CD4-positive, alpha-beta T cell treated with Interleukin-1 beta for 1 hour (primary cell): Measurements from ENCODE around the gene SPTB.
A peak's percentile ranks its signal among the peaks of the same experiment; 100 is the strongest.

Source experiments
- DNase-seq, 2 donors: peaks; one replicate each; pipeline ENCODE4 v3.0.0-alpha.2; 2020 to 2022

SPTB gene

GRCh38 chr14:64704143-64704742, 175.5 kb downstream of the SPTB start, which contains the start of gene PLEKHG3:
Gene PLEKHG3 (plus strand): TSS chr14:64704424. CDS start chr14:64727632, 23,208 bp downstream.
- DNase-seq: peak in 1 of 2 donors; percentile 37

GRCh38 chr14:64703395-64704142, 176.1 kb downstream of the SPTB start:
- DNase-seq: no peak

DNA sequence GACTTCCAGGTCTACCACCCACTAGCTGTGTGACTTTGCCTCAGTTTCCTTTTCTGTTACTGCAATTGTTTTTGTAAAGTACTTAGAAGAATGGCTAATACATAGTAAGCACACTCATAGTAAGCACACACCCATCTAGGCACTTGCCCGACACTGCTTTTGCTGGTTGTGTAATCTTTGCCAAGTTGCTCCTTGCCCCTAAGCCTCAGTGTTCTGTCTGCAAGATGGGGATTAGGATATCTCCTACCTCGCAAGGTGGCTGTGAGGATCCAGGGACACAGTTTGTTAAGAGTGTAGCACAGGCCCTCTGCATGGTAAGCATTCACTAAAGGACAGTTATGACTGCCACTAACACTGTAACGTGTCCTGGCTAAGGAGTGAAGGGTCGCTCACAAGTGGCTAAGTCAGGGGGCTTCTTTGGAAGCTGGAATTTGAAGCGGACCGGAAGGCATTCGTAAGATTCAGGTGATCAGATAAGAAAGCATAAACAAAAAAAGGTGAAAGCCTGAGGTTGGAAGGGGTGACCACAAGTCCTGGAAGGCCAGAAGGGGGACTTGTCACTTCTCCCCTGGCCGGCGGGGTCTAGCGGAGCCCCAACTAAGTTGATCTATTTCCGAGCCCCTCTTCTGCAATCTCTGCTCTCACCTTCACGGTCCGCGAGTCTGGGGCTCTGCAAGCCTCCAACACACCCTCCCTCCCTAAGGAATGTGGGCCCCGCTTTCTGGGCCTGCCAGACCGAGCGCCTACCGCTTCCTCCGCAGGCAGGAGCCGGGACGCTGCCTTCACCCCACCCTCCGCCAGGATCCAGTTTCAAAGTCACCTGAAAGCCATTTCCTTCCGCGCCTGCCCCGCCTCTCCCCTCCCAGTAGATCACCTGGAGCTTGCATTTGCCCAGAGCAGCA, 177.0 kb downstream of the SPTB start:
- peak in 1 of 2 donors; percentile 43 for DNase-seq

- DNase-seq: no peak
Measured at GRCh38 chr14:64701660-64702059, 178.0 kb downstream of the SPTB start.

DNA sequence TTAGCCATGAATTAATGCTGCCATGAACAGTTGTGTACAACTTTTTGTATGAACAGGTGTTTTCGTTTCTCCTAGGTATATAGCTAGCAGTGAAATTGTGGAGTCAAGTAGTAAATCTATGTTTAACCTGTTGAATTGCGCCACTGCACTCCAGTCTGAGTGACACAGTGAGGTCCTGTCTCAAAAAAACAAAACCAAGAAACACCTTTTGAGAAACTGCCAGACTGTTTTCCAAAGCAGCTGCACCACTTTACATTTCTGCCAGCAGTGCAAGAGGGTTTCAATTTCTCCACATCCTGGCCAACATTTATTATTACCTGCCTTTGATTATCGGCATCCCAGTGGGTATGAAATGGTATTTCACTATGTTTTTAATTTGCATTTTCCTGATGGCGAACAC, 178.8 kb downstream of the SPTB start:
- no peak for DNase-seq

DNA sequence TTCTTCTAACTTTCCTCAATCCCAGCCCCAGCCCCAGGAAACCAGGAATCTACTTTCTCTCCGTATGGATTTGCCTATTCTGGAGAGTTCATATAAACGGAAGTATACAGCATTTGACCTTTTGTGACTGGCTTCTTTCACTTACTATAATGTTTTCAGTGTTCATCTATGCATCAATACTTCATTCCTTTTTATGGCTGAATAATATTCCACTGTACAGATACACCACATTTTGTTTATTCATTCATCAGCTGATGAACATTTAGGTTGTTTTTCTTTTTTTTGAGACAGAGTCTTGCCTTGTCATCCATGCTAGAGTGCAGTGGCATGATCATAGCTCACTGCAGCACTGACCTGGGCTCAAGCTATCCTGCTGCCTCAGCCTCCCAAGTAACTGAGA, 179.4 kb downstream of the SPTB start:
- no peak for DNase-seq

DNA sequence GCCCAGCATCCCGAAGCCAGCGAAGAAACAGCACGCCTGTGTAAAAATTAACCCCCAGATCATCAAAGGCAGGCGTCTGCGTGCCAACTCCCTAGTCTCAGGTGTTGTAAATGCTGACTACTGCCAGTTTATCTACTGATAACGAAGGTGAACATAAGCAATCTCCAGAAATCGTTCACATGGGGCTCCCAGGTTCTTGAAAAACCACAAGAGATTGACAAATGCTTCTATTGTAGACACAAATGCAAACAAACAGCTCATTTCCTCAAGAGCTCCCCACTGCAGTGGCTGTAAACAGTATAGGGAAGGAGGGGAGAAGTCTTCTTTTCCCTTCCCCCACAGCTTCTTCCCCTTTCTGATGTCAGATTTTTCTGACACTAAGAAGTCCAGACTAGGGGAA, 180.8 kb downstream of the SPTB start:
- peak in 1 of 2 donors; percentile 26 for DNase-seq

DNA sequence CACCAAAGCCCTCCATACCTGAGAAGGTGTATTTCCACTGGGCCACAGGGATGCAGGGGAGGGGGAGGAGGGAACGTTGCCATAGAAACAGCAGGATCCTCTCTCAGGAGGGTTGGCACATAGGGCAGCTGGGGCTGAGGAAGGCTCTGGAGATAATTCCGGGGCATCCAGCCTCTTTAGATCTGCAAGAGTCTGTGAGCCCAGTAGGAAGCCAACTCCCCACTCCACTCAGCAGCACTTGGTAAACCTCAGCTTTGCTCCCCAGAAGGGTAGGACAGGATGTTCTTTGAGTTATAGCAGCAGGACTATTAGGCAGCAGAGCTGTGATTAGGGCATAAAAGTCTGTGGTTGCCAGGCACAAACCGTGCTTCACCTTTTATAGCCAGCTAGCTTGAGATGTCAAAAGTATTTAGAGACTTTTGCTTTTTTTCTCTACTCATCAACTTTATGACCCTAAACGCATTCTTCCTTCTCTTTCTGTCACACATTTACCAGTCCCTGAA, 183.3 kb downstream of the SPTB start:
- DNase-seq: peak in 1 of 2 donors; percentile 42
